Effector CD8-positive, alpha-beta T cell (primary cell): ENCODE measurements around the gene CLSTN3.
A peak's percentile ranks its signal among the peaks of the same experiment; 100 is the strongest.

Experiments
- DNase-seq: peaks from one replicate; lab custom pipeline; 2025; lab: John Stamatoyannopoulos, UW
- total RNA-seq, 4 experiments: gene quantifications; one replicate each; lab custom pipeline; 2026; lab: John Stamatoyannopoulos, UW

The CLSTN3 gene
- 65.3 to 254 (median 118) reads per million in 4 experiments for total RNA-seq

GRCh38 chr12:7129872-7130691, at the start of gene CLSTN3:
TSS of gene CLSTN3 (plus strand) at chr12:7130371. CDS start at chr12:7130649, 278 bp downstream.
- DNase-seq, result peak; percentile 90

DNA sequence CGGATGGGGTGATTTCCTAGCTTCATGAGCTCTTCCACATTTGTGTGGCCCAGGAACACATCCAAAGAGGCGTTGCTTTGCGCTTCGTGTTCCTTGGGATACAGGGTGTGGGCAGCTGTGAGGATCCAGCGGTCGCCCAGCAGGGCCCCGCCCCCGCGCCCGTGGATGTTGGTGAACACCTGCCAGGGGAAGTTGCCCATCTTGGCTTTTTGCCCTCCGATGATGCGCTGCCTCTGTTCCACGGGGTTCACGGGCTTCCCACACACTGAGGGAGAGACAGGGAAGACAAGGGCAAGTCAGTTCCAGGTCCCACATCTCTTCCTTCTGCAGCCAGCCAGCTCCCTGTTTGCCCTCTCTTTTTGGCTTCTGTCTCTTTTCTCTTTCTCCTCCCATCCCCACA, 49.1 kb upstream of the CLSTN3 start:
- DNase-seq, result no peak

GRCh38 chr12:7083125-7083524, 47.0 kb upstream of the CLSTN3 start:
- no peak for DNase-seq

DNA sequence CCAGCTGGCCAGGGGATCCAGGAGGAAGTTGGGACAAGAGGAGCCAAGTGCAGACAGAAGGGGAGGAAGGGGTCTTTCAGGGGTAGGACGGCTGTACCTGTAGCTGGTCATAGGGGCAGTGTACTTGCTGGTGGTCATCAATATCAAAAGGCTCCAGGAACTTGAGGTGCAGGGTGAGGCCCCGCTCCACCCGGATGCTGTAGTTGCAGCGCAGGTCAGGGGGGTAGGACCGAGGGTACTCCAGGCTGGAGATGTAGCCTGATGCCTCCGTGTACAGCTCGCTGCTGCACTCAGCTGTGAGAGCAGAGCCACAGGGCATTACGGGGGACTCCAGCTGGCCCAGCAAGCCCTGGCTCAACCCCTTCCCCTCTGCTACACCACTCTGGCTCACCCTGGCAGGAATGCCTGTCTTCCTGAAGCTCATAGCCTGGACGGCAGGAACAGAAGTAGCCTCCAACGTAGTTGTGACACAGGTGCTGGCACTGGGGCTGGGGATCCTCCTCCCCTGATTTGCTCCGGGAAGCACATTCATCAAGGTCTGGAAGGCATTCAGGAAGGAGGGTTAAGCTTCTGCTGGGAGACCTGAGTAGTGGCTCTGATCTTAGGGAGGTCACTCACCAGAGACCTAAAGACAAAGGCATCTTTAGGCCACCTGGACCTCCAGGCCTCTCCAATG, 40.8 kb upstream of the CLSTN3 start:
- no peak for DNase-seq

- DNase-seq, result no peak
Measured at GRCh38 chr12:7090222-7090998, 39.8 kb upstream of the CLSTN3 start.

DNA sequence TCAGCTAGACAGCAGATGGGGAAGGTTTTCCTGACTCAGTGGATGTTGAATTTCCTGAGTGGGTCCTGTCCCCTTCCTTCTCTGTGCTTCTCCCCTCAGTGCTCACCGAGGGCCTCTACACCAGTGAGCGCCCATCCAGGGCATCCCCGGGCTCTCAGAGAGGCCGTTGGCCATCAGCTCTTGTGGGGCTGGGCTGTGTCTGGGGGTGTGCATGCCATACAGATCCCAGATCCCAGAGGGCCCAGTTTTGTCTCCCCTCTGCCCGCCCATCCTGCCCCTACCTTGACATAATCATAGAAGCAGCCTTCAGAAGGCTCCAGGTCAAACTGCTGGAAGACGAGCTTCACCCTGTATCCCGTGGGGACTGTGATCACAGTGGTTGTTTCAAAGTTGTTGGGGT, 39.0 kb upstream of the CLSTN3 start:
- no peak for DNase-seq

DNA sequence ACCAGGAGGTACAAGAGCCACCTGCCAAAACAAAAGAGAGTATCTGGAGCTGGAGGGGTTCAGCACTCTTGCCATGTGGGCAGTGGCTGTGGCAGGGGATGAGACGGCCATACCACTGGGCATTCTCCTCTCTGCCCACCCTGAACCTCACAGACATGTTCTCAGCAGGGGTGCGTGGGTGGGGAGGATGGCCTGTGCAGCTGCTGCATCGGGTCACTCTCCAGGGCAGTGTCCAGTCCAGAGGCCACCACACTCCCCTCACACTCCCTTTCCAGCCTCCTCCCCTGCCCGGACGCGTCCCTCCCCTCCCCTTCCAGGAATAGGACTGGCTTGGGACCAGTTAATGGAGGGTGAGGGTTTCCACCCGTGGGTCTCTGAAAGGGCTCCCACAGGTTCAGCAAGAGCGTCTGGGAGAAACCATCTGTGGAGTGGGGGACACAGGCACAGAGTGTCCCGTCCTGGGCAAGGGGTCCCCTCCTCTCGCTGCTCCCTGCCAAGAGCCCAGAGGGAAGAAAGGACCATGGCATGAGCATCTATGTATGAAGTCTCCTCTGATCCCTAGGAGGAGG, 38.4 kb upstream of the CLSTN3 start:
- no peak for DNase-seq

GRCh38 chr12:7092229-7092985, 37.8 kb upstream of the CLSTN3 start, which contains the start of gene C1R:
TSS of gene C1R (minus strand) at chr12:7092445. CDS start at chr12:7092388, 57 bp downstream.
- DNase-seq, result peak; percentile 60

DNA sequence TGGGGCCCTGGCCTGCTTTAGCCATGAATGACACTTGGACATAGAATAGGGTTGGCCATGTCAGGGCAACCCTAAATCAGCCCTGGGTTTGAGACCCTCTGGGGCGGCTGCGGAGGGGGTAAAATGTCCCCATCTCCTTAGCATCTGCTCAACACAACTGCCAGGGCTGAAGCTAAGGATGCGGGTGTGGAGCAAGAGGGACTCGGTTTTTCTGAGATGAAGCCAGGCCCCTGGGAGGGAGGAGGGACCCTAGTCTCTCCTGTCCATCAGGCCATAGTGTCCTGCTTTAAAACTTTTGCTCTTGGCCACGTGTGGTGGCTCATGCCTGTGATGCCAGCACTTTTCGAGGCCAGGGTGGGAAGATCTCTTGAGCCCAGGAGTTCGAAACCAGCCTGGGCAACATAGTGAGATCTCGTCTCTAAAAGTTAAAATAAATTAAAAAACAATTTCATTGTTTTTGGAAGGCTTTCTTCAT, 37.1 kb upstream of the CLSTN3 start:
- DNase-seq, result no peak

- no peak for DNase-seq
Measured at GRCh38 chr12:7093486-7093885, 36.7 kb upstream of the CLSTN3 start.

GRCh38 chr12:7093892-7094291, 36.3 kb upstream of the CLSTN3 start:
- no peak for DNase-seq

DNA sequence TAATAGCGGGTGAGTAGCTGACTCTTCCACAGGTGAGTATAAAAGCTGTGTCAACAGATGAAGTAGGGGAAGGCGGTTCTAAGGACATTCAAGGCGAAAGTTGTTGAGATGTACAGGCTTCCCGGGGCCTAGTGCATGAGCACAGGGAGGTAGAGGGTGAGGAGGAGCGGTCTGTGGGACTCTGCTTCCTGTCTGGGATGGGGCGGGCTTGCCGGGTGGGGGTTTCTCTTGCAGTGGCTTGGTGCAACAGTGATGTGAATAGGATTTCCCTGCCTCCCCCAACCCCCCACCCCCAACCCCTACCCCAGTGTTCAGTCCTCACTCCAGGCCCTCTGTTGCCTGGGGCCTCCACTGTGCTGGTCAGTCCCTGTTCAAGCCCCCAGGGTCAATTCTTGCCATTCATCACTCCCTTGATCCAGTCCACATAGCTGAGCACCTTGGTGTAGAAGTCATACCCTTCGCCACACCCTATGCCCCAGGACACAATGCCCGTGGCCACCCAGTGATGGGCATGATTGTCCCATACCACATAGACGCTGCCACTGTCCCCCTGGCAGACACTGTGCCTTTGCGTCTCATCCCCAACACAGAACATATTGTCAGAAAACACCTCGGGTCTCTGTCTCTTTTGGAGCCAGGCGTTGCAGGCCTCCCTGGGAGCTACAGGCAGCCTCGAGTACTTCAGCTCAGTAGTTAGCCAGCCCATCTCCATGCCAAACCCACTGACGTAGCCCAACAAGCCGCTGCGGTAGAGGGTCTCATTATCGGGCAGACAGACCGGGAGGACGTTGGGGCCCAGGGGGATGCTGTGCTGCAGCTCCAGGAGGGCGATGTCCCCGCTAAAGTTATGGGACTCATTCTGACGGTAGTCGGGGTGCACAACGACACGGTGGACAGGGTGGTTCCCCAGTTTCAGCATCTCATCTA, 33.9 kb upstream of the CLSTN3 start:
- no peak for DNase-seq

DNA sequence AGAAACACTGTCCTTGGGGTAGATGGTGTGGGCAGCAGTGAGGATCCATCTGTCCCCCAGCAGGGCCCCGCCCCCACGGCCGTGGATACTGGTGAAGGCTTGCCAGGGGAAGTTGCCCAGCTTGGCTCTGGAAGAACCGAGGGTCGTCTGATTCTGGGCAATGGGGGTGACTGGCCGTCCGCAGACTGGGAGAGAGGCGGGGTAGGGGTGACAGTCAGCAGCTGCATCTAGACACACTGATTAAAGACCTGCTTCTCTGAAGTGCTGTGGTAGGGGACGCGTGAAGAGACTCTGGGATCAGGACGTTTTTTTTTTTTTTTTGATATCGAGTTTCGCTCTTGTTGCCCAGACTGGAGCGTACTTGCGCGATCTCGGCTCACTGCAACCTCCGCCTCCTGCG, 33.2 kb upstream of the CLSTN3 start:
- no peak for DNase-seq

GRCh38 chr12:7099290-7099996, 30.7 kb upstream of the CLSTN3 start:
- DNase-seq, result no peak

- no peak for DNase-seq
Measured at GRCh38 chr12:7100239-7100638, 29.9 kb upstream of the CLSTN3 start.

DNA sequence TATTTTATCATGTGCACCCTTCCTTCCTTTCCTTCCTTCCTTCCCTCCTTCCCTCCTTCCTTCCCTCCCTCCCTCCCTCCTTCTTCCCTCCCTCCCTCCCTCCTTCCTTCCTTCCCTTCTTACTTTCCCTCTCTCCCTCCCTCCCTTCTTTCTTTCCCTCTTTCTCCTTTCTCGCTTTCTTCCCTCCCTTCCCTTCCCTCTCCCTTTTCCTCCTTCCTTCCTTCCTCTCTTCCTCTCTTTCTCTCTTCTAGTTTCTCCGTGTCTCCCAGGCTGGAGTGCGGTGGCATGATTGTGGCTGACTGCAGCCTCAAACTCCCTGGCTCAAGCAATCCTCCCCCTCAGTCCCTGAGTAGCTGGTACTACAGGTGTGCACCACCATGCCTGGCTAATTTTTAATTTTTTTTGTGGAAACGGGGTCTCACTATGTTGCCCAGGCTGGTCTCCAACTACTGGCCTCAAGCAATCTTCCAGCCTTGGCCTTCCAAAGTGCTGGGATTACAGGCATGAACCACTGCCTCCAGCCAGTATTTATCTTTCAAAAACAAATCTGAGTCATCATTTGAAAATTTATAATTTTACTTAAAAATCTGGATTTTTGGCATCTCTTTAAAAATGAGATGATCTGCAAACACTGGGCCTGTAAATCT, 29.0 kb upstream of the CLSTN3 start:
- no peak for DNase-seq

DNA sequence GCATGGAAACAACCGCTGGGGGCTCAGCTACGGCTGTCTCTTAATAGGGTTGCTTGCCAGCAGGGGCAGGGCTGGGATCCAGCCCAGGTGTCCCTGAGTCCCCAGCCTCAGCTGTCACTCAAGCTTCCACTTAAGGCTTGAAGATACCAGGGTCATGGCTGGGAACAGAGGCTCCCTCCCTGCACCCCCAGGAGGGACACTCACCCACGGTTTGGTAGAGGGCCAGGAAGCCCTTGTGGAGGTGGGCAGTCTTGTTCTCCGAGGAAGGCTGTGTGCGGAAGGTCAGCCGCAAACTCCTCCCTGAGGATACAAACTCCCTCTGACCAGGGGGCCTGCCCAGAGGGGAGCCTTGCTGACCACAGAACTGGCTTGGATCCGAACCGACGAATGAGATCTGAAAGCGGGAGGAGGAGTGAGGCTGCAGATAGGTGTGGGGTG, 28.5 kb upstream of the CLSTN3 start:
- no peak for DNase-seq

DNA sequence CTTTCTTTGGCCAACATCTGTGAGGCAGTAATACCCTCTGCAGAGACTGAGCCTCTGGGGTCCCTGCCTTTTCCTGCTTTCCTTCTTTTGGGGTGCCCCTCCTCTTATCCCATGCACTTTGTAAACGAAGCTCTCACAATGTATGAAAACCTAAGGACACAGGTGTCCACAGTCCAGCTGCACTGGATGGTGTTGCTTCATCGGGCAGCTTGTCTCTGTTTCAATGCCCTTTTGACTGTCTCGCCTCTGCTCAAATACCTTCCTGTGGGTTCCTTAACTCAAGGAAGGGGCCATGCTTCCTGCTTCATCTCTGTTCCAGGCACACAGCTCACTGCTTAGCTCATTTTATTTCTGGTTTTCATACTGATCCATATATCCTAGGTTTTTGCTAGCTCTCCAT, 27.6 kb upstream of the CLSTN3 start:
- DNase-seq, result no peak
